Activated CD8-positive, alpha-beta T cell treated with anti-CD3 and anti-CD28 coated beads for 36 hours (primary cell): ENCODE data around the gene MYLK4. TPM values are rescaled to one million over a fixed set of nuclear protein-coding genes. Genes with fewer than 3 reads are reported as not detected.

Experiments used
- ATAC-seq: fragments of 200-7000 bp; cut with Tn5 transposase; one replicate; pipeline ENCODE4 v1.10.0; 2021; ENCODE audit warnings: mild to moderate bottlenecking, moderate library complexity
- CTCF ChIA-PET: fragments of 350-600 bp; sonication (Branson Sonifier 250); formaldehyde crosslinking; loops from one replicate; lab custom pipeline; 2021; ENCODE audit warnings: antibody characterized with exemption; lab: Charles Lee
- POLR2A ChIA-PET: fragments of 350-600 bp; sonication (Branson Sonifier 250); formaldehyde crosslinking; loops from one replicate; lab custom pipeline; 2021; ENCODE audit warnings: antibody characterized with exemption; lab: Charles Lee
- DNase-seq: peaks from one replicate; pipeline ENCODE4 v3.0.0-alpha.2; 2020
- H3K27ac Mint-ChIP-seq: one replicate; pipeline ENCODE4 v1.8.0; 2021; ENCODE audit warnings: mild to moderate bottlenecking, mixed read lengths
- H3K27me3 Mint-ChIP-seq: one replicate; pipeline ENCODE4 v1.8.0; 2021; ENCODE audit warnings: mixed read lengths
- H3K36me3 Mint-ChIP-seq: one replicate; pipeline ENCODE4 v1.8.0; 2021; ENCODE audit warnings: low read depth, mixed read lengths
- H3K4me1 Mint-ChIP-seq: one replicate; pipeline ENCODE4 v1.8.0; 2021; ENCODE audit warnings: low read depth, mixed read lengths
- H3K4me3 Mint-ChIP-seq: one replicate; pipeline ENCODE4 v1.8.0; 2021; ENCODE audit warnings: mild to moderate bottlenecking, moderate library complexity, mixed read lengths
- H3K9me3 Mint-ChIP-seq: one replicate; pipeline ENCODE4 v1.8.0; 2021; ENCODE audit warnings: mixed read lengths
- CTCF ChIP-seq: fragments of 200-600 bp; IDR thresholded peaks from one replicate; pipeline ENCODE4 v1.8.0; 2022; ENCODE audit warnings: antibody characterized with exemption, mild to moderate bottlenecking
- intact Hi-C: fragments of 100-400 bp; cut with micrococcal nuclease; formaldehyde crosslinking; loops from one replicate; pipeline ENCODE4 v1.10.0; 2022
- total RNA-seq, 2 experiments: library from RNA; stranded (reverse); gene quantifications; one replicate each; pipeline ENCODE4 v1.2.3, GENCODE V29; 2021

MYLK4 gene
- total RNA-seq, 2 experiments from 2014 or later: 0.09 to 0.11 TPM

- Mint-ChIP-seq H3K36me3 (no peaks in the 10 kb centered on the region), H3K4me3 (no peak overlapping the region), H3K27ac (no peak overlapping the region), H3K4me1 (peaks cover 5% of the 10 kb centered on the region), H3K27me3 (no peaks in the 10 kb centered on the region), H3K9me3 (no peaks in the 10 kb centered on the region)
- no peak for DNase-seq
- POLR2A ChIA-PET: no interaction called here
- TF ChIP-seq CTCF: no peak
- CTCF ChIA-PET: interaction anchor here (11.1 kb wide), 1 partner anchor 11 kb away, joined by 224 read pairs; the partner anchor contains the start of gene MYLK4
- intact Hi-C loops: no loop called here
- no peak for ATAC-seq
Measured at GRCh38 chr6:2741756-2742155, 9.0 kb downstream of the MYLK4 start.

GRCh38 chr6:2740581-2740980, 10.1 kb downstream of the MYLK4 start:
- no peak overlapping the region for H3K4me3 Mint-ChIP-seq
- ChIA-PET POLR2A (no interaction called here), CTCF (interaction anchor here (4.9 to 11.1 kb wide), 2 partner anchors 12 to 21 kb away, joined by 45 to 224 read pairs; partner anchors contain the start of gene MYLK4)
- no peak for DNase-seq
- H3K27me3 Mint-ChIP-seq: peaks cover under 1% of the 10 kb centered on the region
- no peaks in the 10 kb centered on the region for H3K9me3 Mint-ChIP-seq
- intact Hi-C loops: no loop called here
- no peak for TF ChIP-seq CTCF
- H3K27ac Mint-ChIP-seq: no peak overlapping the region
- H3K36me3 Mint-ChIP-seq: no peaks in the 10 kb centered on the region
- peaks cover 5% of the 10 kb centered on the region for H3K4me1 Mint-ChIP-seq
- ATAC-seq: no peak

- Mint-ChIP-seq H3K36me3 (no peaks in the 10 kb centered on the region), H3K4me1 (peaks cover 5% of the 10 kb centered on the region), H3K9me3 (no peaks in the 10 kb centered on the region), H3K4me3 (no peak overlapping the region), H3K27me3 (peaks cover 2% of the 10 kb centered on the region), H3K27ac (no peak overlapping the region)
- ChIA-PET CTCF (interaction anchor here (1.5 to 11.1 kb wide), 3 partner anchors 13 to 286 kb away, joined by 3 to 224 read pairs (median 45); partner anchors contain the start of gene MYLK4), POLR2A (no interaction called here)
- intact Hi-C loops: no loop called here
- DNase-seq: peak; percentile 57
- TF ChIP-seq CTCF: no peak
- peak; percentile 81 for ATAC-seq
Measured at GRCh38 chr6:2739335-2739734, 11.4 kb downstream of the MYLK4 start.

GRCh38 chr6:2738373-2738979, 12.2 kb downstream of the MYLK4 start:
- DNase-seq (peak; percentile 70), ATAC-seq (peak; percentile 63)
- no peak overlapping the region for H3K27ac Mint-ChIP-seq
- intact Hi-C loops: no loop called here
- peaks cover 5% of the 10 kb centered on the region for H3K4me1 Mint-ChIP-seq
- ChIA-PET CTCF (interaction anchor here (0.6 to 11.1 kb wide), 22 partner anchors 13 to 1142 kb away, joined by 3 to 224 read pairs (median 4); partner anchors contain the start of genes MYLK4 and SERPINB1), POLR2A (no interaction called here)
- peaks cover 2% of the 10 kb centered on the region for H3K27me3 Mint-ChIP-seq
- no peaks in the 10 kb centered on the region for H3K9me3 Mint-ChIP-seq
- no peak overlapping the region for H3K4me3 Mint-ChIP-seq
- no peaks in the 10 kb centered on the region for H3K36me3 Mint-ChIP-seq
- peak; percentile 73 for TF ChIP-seq CTCF

- H3K4me1 Mint-ChIP-seq: peaks cover 9% of the 10 kb centered on the region
- intact Hi-C loops: no loop called here
- no peak overlapping the region for H3K27ac Mint-ChIP-seq
- ATAC-seq (no peak), DNase-seq (no peak)
- no peak overlapping the region for H3K4me3 Mint-ChIP-seq
- H3K27me3 Mint-ChIP-seq: peaks cover 2% of the 10 kb centered on the region
- no peaks in the 10 kb centered on the region for H3K9me3 Mint-ChIP-seq
- H3K36me3 Mint-ChIP-seq: no peaks in the 10 kb centered on the region
- CTCF ChIA-PET: interaction anchor here (0.6 to 11.1 kb wide), 22 partner anchors 12 to 1141 kb away, joined by 3 to 224 read pairs (median 4); partner anchors contain the start of genes MYLK4 and SERPINB1
- TF ChIP-seq CTCF: no peak
- POLR2A ChIA-PET: no interaction called here
Measured at GRCh38 chr6:2737885-2738284, 12.8 kb downstream of the MYLK4 start.
